Right ventricle myocardium superior (tissue), 1 donor: Measurements from ENCODE around the gene AATF. TPM values are rescaled to one million over a fixed set of nuclear protein-coding genes. Genes with fewer than 3 reads are reported as not detected.

Experiments used
- ATAC-seq: fragments of 200-7000 bp; cut with Tn5 transposase; one replicate; pipeline ENCODE4 v1.9.1; 2020; ENCODE audit warnings: mild to moderate bottlenecking; ENCODE audit not compliant: poor library complexity
- DNase-seq: peaks from one replicate; pipeline ENCODE4 v3.0.0-alpha.2; 2020
- intact Hi-C: fragments of 100-400 bp; cut with DNase I; formaldehyde crosslinking; loops from one replicate; pipeline ENCODE4 v1.11.2; 2022
- long read RNA-seq: library from polyadenylated mRNA; unstranded; transcript quantifications from one replicate; pipeline ENCODE4 v2.0.0, GENCODE V29; 2021
- total RNA-seq: library from RNA; stranded (reverse); fragmentation: NEBNext Ultra II Directional; extraction: Animal tissue kit (Norgen Biotek cat#: 25700); gene quantifications from one replicate; pipeline ENCODE4 v1.2.1, GENCODE V29; 2021
- donor health status: DM: no; HTN: yes; CAD: no; lungs with severe emphysema.

Gene AATF
- total RNA-seq: 26.9 TPM
- long read RNA-seq, transcript AATF-208 (12 exons, 2,141 nt): major isoform, 70 of 79 reads
- long read RNA-seq, partial matches to known transcripts: 2 of 79 reads
- long read RNA-seq, other reads (novel, unspliced or antisense): 6 of 79 reads

DNA sequence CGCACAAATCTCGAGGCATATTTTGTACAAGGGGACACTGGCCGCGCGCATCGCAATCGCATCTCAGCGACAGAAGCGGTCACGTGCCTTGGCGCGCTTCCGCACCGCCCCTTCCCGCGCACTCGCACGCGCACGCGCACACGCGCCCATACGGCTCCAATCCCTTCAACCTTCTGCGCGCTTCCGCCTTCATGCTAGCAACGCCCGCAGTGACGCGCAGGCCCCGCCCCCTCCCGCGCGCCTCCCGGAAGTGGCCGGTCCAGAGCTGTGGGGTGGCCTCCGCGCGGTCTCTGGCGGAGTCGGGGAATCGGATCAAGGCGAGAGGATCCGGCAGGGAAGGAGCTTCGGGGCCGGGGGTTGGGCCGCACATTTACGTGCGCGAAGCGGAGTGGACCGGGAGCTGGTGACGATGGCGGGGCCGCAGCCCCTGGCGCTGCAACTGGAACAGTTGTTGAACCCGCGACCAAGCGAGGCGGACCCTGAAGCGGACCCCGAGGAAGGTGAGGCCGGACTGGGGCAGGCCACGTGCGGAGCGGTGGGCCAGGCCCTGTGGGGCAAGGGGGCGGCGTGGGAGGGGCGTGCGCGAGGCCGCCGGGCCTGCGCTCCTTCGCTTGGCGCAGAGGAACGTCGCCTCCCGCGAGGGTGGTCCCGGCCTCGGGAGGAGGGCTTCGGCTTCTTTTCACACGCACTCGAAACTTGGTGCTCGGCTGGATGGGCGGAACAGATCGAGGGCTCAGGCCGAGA lies at the start of gene AATF:
AATF (plus strand) TSS at position 238 of the 744 bp plus-strand sequence; CDS start at position 410, 172 bp downstream.
- DNase-seq (peak; percentile 98), ATAC-seq (peak; percentile 100)
- intact Hi-C loops: no loop called here

DNA sequence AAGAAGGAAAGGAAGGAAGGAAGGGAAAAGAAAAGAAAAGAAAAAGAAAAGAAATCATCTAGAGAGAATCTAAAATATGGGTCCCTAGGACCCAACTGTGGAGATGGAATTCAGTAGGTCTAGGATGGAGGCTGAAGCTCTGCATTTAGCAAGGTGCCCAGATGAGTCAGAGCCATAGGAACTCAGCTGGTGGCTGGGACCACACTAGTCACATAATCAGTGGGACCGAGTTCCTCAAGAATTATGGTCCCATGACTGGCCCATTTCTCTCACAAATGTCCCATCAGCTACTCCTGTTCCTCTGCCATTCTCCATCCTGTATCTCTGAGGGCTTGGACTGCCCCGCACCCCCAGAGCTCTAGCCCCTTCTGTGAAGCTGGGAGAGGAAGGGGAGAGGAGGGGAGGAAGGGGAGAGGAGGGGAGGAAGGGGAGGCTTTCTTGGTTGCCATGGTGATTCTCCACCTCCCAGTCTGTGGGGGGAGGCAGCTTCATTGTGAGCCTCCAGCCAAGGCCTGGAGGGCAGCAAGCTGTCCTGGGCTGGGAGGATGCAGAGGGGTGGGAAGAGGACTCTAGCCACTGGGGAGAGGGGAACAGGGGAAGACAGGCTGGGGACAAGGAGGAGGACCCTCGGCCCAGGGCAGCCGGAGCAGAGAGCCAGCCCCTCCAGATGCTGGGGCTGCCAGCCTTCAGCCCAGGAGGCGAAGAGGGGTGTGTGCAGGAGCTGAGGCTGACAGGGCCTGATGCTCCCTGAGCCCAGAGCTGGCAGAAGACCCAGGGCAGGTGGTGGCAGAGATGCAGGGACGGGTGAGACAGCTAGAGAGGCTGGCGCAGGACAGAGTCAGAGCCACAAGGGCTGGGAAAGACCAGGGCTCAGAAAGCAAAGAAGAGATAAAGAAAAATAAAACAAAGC lies 49.2 kb upstream of the AATF start:
- intact Hi-C loops: no loop called here
- DNase-seq (no peak), ATAC-seq (no peak)

DNA sequence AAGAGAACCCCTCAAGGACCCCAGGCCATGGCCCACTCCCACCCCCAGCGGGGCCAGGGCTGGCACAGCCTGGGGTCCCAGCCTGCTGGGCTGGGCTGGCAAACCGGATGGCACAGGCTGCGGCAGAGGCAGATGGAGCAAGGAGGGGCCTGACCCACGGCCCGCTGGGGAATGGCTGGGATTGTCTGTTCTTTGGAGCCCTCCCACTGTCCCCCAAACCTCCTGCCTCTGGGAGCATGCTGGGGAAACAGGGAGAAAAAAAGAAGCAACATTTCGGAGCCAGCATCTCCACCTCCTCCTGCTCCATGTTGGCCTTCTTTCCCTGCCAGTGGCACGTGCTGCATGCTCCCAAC lies 48.6 kb upstream of the AATF start:
- ATAC-seq: no peak
- intact Hi-C loops: no loop called here
- DNase-seq: no peak

GRCh38 chr17:36901506-36901905 lies 47.2 kb upstream of the AATF start:
- no peak for ATAC-seq
- DNase-seq: no peak
- intact Hi-C loops: no loop called here

GRCh38 chr17:36907407-36907806 lies 41.3 kb upstream of the AATF start:
- no peak for DNase-seq
- ATAC-seq: no peak
- intact Hi-C loops: no loop called here

DNA sequence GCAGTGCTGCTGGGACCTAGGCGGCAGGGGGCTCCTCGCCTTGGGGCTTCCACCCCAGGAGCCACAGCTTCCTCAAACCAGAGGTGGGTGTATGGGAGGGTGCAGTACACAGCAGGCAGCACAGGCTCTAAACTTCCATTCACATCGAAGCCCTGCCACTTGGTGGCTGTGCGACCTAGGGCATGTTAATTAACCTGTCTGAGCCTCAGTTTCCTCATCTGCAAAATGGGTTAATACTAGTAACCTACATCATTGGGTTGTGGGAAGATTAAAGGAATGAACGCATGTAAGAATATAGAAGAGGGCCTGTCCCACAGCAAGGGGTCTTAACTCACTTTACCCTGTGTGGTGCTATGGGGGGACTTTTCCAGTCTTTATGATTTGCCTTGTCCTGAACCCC lies 38.2 kb upstream of the AATF start:
- DNase-seq: no peak
- ATAC-seq: no peak
- intact Hi-C loops: no loop called here

- intact Hi-C loops: no loop called here
Measured at GRCh38 chr17:36911001-36911400, 37.8 kb upstream of the AATF start.

GRCh38 chr17:36913132-36913531 lies 35.6 kb upstream of the AATF start:
- intact Hi-C loops: no loop called here
- ATAC-seq (no peak), DNase-seq (no peak)

More at GRCh38 chr17:36911001-36911400, 37.8 kb upstream of the AATF start:
- ATAC-seq (no peak), DNase-seq (no peak)

DNA sequence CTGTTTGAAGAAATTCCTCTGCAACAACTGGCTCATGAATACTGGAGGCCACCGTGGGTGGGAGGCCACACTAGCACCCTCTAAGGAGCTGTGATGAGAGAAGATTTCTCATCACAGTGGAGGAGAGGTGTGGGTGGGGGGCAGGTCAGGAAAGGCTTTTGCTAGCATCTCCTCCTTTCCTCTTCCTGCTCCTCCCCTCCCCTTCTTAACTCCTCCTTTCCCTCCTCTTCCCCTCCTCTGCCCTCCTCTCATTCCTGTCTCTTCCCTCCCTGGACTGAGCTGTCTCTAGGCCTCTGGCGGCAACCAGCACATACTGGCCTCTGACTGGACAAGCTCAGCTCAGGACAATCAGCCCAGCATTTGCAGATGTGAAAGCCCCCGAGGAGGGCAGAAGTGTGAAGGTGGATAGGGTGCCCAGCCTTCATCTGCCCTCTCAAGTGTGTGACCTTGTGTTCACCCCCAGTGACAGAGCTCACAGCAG lies 30.5 kb upstream of the AATF start:
- ATAC-seq (no peak), DNase-seq (no peak)
- intact Hi-C loops: no loop called here

DNA sequence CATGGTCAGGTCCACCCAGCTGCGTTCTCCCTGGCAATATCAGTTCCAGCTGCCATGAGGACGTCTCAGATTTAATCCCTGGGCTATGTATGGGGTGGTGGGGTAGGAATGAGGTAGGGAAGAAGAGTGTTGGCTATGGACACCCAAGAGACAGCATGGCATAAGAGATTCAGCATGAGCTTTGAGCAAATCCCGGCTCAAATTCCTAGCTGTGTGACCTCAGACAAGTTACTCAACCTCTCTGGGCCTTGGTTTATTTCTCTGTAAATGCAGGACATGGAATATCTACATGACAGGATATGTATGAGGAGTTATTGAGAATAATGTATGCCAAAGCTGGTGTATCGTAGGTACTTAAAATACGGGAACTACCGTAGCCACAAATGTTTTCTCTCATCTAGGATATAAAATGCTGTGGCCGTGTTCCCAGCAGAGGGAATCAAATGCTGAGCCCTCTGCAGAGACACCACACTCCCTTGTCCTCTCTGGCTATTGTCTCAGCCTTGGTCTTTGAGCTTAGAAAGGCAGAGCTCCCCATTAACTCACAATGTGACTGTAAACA lies 29.3 kb upstream of the AATF start:
- ATAC-seq (no peak), DNase-seq (no peak)
- intact Hi-C loops: no loop called here

GRCh38 chr17:36920032-36921005 lies 28.4 kb upstream of the AATF start:
- intact Hi-C loops: no loop called here
- no peak for DNase-seq
- no peak for ATAC-seq

DNA sequence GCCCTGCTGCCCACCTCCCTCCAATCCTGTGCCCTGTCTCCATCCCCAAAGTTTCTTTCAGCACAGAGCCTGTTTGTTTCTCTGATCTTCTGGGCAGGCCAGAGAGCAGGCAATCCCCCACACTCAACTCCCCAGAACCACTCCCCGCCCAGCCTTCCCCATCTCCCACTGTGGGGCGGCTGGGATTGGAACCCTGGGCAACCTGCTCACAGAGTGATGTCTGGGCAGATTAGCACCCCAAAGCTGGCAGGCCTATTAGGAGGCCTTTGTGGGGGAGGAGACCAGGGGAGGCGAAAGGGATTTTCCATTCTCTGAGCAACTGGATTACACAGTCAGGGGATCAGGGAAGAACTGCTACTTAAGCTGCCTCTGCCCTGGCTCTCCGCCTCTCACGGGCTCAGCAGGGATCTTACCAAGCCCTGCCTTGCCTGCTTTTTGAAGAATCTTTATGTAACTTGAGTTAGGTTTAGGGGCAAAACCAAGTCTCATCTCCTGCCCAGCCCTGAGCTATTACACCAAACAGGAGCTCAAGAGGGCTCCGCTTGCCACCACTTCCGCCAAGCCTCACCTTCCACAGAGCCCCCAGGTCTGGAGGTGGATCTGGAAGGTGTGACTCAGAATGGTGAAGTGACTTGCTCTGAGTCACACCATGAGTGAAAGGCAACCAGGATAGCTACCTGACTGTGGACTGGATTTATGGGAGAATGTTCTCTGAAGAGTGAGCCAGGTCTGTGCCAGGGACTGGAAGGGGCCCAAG lies 27.5 kb upstream of the AATF start:
- no peak for ATAC-seq
- intact Hi-C loops: no loop called here
- DNase-seq: no peak

GRCh38 chr17:36922175-36922574 lies 26.6 kb upstream of the AATF start:
- intact Hi-C loops: no loop called here
- no peak for ATAC-seq
- no peak for DNase-seq

DNA sequence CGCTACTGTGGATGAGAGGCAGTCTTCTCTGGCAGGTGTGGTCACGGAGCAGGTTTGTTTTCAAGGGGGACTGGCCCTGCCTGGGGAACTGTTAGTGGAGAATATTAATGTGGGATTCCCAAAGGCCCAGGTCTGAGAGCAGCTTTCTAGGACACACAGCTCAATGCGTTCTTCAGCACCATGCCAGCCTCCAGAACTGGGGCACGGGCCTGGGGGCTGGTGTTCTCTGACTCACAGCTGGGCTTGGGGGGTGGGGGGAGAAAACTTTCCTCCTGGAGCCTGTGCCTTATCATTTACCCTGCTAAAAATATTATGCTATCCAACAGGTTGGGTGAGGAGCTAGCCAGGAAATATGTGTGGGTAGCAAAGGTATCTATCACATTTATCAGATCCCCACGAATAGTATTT lies 24.9 kb upstream of the AATF start:
- ATAC-seq (no peak), DNase-seq (no peak)
- intact Hi-C loops: no loop called here

DNA sequence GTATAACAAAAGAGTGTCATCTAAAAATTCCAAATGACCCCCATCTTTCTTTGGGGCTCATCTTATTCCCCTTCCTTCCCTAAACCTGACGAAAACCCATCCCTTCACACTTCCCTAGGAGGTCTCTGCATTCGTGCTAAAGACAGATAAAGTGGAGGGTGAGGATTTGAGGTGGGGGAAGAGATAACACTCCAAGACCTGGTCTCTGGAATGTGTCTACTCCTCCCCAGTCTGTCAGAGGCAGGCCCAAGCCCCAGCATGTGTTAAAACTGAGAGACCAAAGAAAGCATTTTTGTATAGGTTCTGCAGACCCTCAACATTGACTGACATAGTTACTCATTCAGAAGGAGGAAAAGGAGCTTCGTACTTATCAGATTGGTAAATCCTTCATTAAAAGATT lies 22.5 kb upstream of the AATF start:
- intact Hi-C loops: no loop called here
- no peak for ATAC-seq

GRCh38 chr17:36926701-36927100 lies 22.1 kb upstream of the AATF start:
- intact Hi-C loops: no loop called here
- ATAC-seq: no peak
- no peak for DNase-seq

More for the DNA sequence above, 22.5 kb upstream of the AATF start:
- DNase-seq: no peak

DNA sequence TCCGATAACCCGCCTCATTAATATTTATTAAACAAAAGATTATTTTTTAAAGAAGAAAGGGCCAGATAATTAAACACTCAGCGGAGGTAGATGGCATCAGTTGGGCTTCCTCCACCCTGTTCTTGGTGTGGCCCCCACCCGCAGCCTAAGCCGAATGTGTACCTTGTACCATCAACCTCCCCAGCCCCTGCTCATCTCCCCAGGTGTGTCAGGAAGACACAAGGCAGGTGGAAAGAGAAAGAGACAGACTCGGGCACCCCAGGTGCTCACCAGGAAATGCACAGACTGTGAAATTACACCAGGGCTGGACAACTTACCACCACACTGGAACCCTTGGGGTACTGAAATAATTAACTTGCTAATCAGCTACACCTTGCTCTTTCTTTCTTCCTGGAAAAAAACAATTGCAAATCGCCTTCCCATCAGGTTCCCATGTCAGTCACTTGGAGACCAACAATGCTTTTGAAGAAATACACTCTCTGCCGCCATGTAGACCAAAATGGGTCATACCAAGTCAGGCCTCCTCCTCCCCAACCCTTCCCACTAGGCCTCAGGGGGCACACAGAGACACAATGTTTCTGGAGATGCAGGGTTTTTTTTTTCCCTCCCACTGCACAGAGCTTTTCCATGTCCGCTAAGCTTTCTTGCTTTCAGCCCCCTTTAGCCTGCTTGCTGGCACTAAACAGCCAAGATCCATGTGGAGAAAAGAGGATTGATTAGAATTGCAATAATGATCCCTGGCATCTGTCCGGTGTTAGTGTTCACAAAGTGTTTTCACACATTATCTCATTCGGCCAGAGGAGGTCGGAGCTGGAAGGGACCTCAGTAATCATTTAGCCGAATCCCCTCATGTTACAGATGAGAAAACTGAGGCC lies 20.0 kb upstream of the AATF start:
- intact Hi-C loops: no loop called here
- DNase-seq (no peak), ATAC-seq (no peak)
